H1 (cell line): ENCODE results near the gene REPS2. TPM values are rescaled to one million over a fixed set of nuclear protein-coding genes. Genes with fewer than 3 reads are reported as not detected.

Experiments used
- ATF3 ChIP-seq: IDR thresholded peaks from 2 replicates; pipeline ENCODE4 v1.6.1; 2011; ENCODE audit warnings: low read depth, mild to moderate bottlenecking, low read length; ENCODE audit not compliant: insufficient read depth
- BACH1 ChIP-seq: IDR thresholded peaks from 2 replicates; pipeline ENCODE4 v1.6.1; 2012; ENCODE audit warnings: low read length, improper control_type of control experiment
- CHD7 ChIP-seq: fragments of 300-600 bp; sonication (generic); IDR thresholded peaks from 2 replicates; pipeline ENCODE4 v1.7.1; 2012; ENCODE audit warnings: low read length, moderate library complexity, mild to moderate bottlenecking, inconsistent platforms; ENCODE audit not compliant: insufficient replicate concordance
- HDAC6 ChIP-seq: IDR thresholded peaks from one replicate; pipeline ENCODE4 v1.7.1; 2012; ENCODE audit warnings: low read depth, mild to moderate bottlenecking, inconsistent platforms, low read length, moderate library complexity
- NRF1 ChIP-seq: IDR thresholded peaks from 2 replicates; pipeline ENCODE4 v1.6.1; 2011; ENCODE audit warnings: mild to moderate bottlenecking, low read depth, low read length, improper control_type of control experiment
- RFX5 ChIP-seq: IDR thresholded peaks from 2 replicates; pipeline ENCODE4 v1.6.1; 2011; ENCODE audit warnings: low read depth, low read length, improper control_type of control experiment, borderline replicate concordance
- SRF ChIP-seq: IDR thresholded peaks from 2 replicates; pipeline ENCODE4 v1.6.1; 2011; ENCODE audit warnings: mild to moderate bottlenecking, low read depth, low read length, moderate library complexity
- TCF12 ChIP-seq: IDR thresholded peaks from 2 replicates; pipeline ENCODE4 v1.6.1; 2011; ENCODE audit warnings: low read depth, mild to moderate bottlenecking, low read length
- YY1 ChIP-seq: IDR thresholded peaks from 2 replicates; pipeline ENCODE4 v1.6.1; 2011; ENCODE audit warnings: low read depth, mild to moderate bottlenecking, low read length
- polyA plus RNA-seq, 7 experiments: library from polyadenylated mRNA; depleted of rRNA in 3 of 7; stranded (reverse) in 5 of 7; unstranded in 2 of 7; fragments of >200 nt in 5 of 7; fragments of 200-250 nt in 2 of 7; gene quantifications; 1 replicate in 5 of 7; 2 replicates in 1 of 7; 4 replicates in 1 of 7; pipeline versions ENCODE4 v1.2.1 to v1.2.3, GENCODE V29; 2011 to 2013; ENCODE audit warnings: missing spikeins in 2 of 7, mixed read lengths in 2 of 7
- total RNA-seq: library from RNA; stranded (reverse); fragmentation: NEBNext Ultra II Directional; extraction: Animal tissue kit (Norgen Biotek cat#: 25700); gene quantifications from 2 replicates; pipeline ENCODE4 v1.2.1, GENCODE V29; 2021

REPS2 gene
- total and polyA plus RNA-seq, 2 of the 8 experiments (the other 6 are each of a cell fraction or from before 2014, with no cell fraction given): 0.79 to 4.3 TPM

- no peak for TF ChIP-seq CHD7
- no peak for TF ChIP-seq HDAC6
- TF ChIP-seq SRF: no peak
- TF ChIP-seq RFX5: no peak
- no peak for TF ChIP-seq TCF12
- no peak for TF ChIP-seq ATF3
- no peak for TF ChIP-seq NRF1
- no peak for TF ChIP-seq BACH1
- no peak for TF ChIP-seq YY1
- TF ChIP-seq, all 59 proteins: peak for 0
Measured at GRCh38 chrX:17025621-17026302, 79.3 kb downstream of the REPS2 start (continued).
